Neural cell (in vitro differentiated cells): ENCODE data around the gene RERE. TPM values are rescaled to one million over a fixed set of nuclear protein-coding genes. Genes with fewer than 3 reads are reported as not detected.

Experiments used
- H2AFZ ChIP-seq: fragments of 200-600, 300-800 bp; sonication (generic), shearing (Covaris generic); 2 replicates; pipeline ENCODE4 v1.6.0; 2014; ENCODE audit warnings: low read depth, mild to moderate bottlenecking, antibody characterized with exemption, low read length, moderate library complexity
- H3F3A ChIP-seq: fragments of 200-600 bp; shearing (Covaris generic); 2 replicates; pipeline ENCODE4 v1.6.1; 2016; ENCODE audit warnings: mild to moderate bottlenecking, moderate library complexity, mixed read lengths, antibody characterized with exemption, low read length; ENCODE audit not compliant: insufficient read depth, poor library complexity, severe bottlenecking
- H3K27ac ChIP-seq: fragments of 200-600, 300-800 bp; sonication (generic), shearing (Covaris generic); 2 replicates; pipeline ENCODE4 v1.5.1; 2014; ENCODE audit warnings: mild to moderate bottlenecking, low read length, moderate library complexity
- H3K27me3 ChIP-seq: fragments of 300-800, 200-600 bp; sonication (generic), shearing (Covaris generic); 2 replicates; pipeline ENCODE4 v1.6.0; 2014; ENCODE audit warnings: mild to moderate bottlenecking, low read depth, low read length, moderate library complexity; ENCODE audit not compliant: insufficient read depth
- H3K36me3 ChIP-seq: fragments of 300-800, 200-600 bp; sonication (generic), shearing (Covaris generic); 2 replicates; pipeline ENCODE4 v1.5.1; 2014; ENCODE audit warnings: mild to moderate bottlenecking, antibody characterized with exemption, low read length, moderate library complexity; ENCODE audit not compliant: insufficient read depth
- H3K4me2 ChIP-seq: fragments of 300-800, 200-600 bp; sonication (generic), shearing (Covaris generic); 2 replicates; pipeline ENCODE4 v1.6.0; 2014; ENCODE audit warnings: mild to moderate bottlenecking, low read length
- H3K4me3 ChIP-seq: fragments of 300-800, 200-600 bp; sonication (generic), shearing (Covaris generic); 2 replicates; pipeline ENCODE4 v1.5.1; 2014; ENCODE audit warnings: mild to moderate bottlenecking, low read length, moderate library complexity
- H3K79me2 ChIP-seq: fragments of 200-600 bp; shearing (Covaris generic); replicated peaks from 2 replicates; pipeline ENCODE4 v1.6.0; 2014; ENCODE audit warnings: mild to moderate bottlenecking, low read length, moderate library complexity; ENCODE audit not compliant: insufficient read depth
- H3K9ac ChIP-seq: fragments of 300-800, 200-600 bp; sonication (generic), shearing (Covaris generic); 2 replicates; pipeline ENCODE4 v1.6.1; 2016; ENCODE audit warnings: mild to moderate bottlenecking, low read length, mixed read lengths
- H3K9me2 ChIP-seq: fragments of 200-600 bp; shearing (Covaris generic); 2 replicates; pipeline ENCODE4 v1.6.1; 2016; ENCODE audit warnings: mild to moderate bottlenecking, low read length, mixed read lengths; ENCODE audit not compliant: insufficient read depth
- H3K9me3 ChIP-seq: fragments of 200-600, 300-800 bp; sonication (generic), shearing (Covaris generic); 2 replicates; pipeline ENCODE4 v1.6.1; 2016; ENCODE audit warnings: mild to moderate bottlenecking, mixed run types, low read length, moderate library complexity, mixed read lengths
- H4K20me1 ChIP-seq: fragments of 200-600 bp; shearing (Covaris generic); 2 replicates; pipeline ENCODE4 v1.6.1; 2016; ENCODE audit warnings: mild to moderate bottlenecking, mixed run types; ENCODE audit not compliant: insufficient read depth
- CTCF ChIP-seq: fragments of 450-650 bp; IDR thresholded peaks from 2 replicates; pipeline ENCODE4 v1.5.1; 2014; ENCODE audit warnings: antibody characterized with exemption, mild to moderate bottlenecking, moderate library complexity; ENCODE audit not compliant: poor library complexity, severe bottlenecking
- EP300 ChIP-seq: fragments of 450-650 bp; conservative IDR thresholded peaks from 2 replicates; pipeline ENCODE4 v1.6.1; 2014; ENCODE audit warnings: antibody characterized with exemption, mild to moderate bottlenecking, moderate library complexity; ENCODE audit not compliant: poor library complexity, severe bottlenecking
- EZH2 ChIP-seq: fragments of 200-600, 300-800 bp; shearing (Covaris generic), sonication (generic); IDR thresholded peaks from 2 replicates; pipeline ENCODE4 v1.6.1; 2014; ENCODE audit warnings: antibody characterized with exemption, low read length, borderline replicate concordance, mild to moderate bottlenecking; ENCODE audit not compliant: insufficient read depth, poor library complexity, severe bottlenecking
- MXI1 ChIP-seq: fragments of 450-650 bp; conservative IDR thresholded peaks from 2 replicates; pipeline ENCODE4 v1.6.1; 2014; ENCODE audit warnings: antibody characterized with exemption, mild to moderate bottlenecking; ENCODE audit not compliant: poor library complexity, severe bottlenecking
- POLR2AphosphoS5 ChIP-seq: IDR thresholded peaks from 2 replicates; pipeline ENCODE4 v1.6.1; 2012
- RAD21 ChIP-seq: fragments of 450-650 bp; conservative IDR thresholded peaks from 2 replicates; pipeline ENCODE4 v1.6.1; 2014; ENCODE audit warnings: antibody characterized with exemption, mild to moderate bottlenecking, moderate library complexity
- SMC3 ChIP-seq: fragments of 450-650 bp; conservative IDR thresholded peaks from 2 replicates; pipeline ENCODE4 v1.6.1; 2014; ENCODE audit warnings: antibody characterized with exemption, mild to moderate bottlenecking, moderate library complexity; ENCODE audit not compliant: poor library complexity
- TAF1 ChIP-seq: IDR thresholded peaks from 2 replicates; pipeline ENCODE4 v1.6.1; 2012; ENCODE audit warnings: low read depth
- polyA plus RNA-seq: library from polyadenylated mRNA; depleted of rRNA; stranded (reverse); fragments of >200 nt; gene quantifications from 2 replicates; pipeline ENCODE4 v1.2.3, GENCODE V29; 2014
- TF ChIP-seq, protein P1 (sequence below): IDR thresholded peaks from 2 replicates; pipeline ENCODE4 v1.6.1; 2012; ENCODE audit warnings: borderline replicate concordance

Gene RERE
- polyA plus RNA-seq, 1 donor from 2014 or later, result 21.0 TPM

GRCh38 chr1:8512504-8512903, 304.9 kb downstream of the RERE start:
- Histone ChIP-seq H3F3A (no peaks in the 10 kb centered on the region), H3K4me2 (no peak overlapping the region), H3K27ac (no peak overlapping the region), H3K36me3 (no peaks in the 10 kb centered on the region), H3K4me3 (no peak overlapping the region), H4K20me1 (no peaks in the 10 kb centered on the region), H2AFZ (no peak overlapping the region), H3K27me3 (no peaks in the 10 kb centered on the region), H3K9ac (no peak overlapping the region), H3K9me3 (no peaks in the 10 kb centered on the region), H3K9me2 (no peaks in the 10 kb centered on the region), H3K79me2 (peaks cover 34% of the 10 kb centered on the region)
- TF ChIP-seq TAF1 (no peak), CTCF (no peak), RAD21 (no peak), SMC3 (no peak), POLR2AphosphoS5 (no peak)
- TF ChIP-seq, protein P1, sequence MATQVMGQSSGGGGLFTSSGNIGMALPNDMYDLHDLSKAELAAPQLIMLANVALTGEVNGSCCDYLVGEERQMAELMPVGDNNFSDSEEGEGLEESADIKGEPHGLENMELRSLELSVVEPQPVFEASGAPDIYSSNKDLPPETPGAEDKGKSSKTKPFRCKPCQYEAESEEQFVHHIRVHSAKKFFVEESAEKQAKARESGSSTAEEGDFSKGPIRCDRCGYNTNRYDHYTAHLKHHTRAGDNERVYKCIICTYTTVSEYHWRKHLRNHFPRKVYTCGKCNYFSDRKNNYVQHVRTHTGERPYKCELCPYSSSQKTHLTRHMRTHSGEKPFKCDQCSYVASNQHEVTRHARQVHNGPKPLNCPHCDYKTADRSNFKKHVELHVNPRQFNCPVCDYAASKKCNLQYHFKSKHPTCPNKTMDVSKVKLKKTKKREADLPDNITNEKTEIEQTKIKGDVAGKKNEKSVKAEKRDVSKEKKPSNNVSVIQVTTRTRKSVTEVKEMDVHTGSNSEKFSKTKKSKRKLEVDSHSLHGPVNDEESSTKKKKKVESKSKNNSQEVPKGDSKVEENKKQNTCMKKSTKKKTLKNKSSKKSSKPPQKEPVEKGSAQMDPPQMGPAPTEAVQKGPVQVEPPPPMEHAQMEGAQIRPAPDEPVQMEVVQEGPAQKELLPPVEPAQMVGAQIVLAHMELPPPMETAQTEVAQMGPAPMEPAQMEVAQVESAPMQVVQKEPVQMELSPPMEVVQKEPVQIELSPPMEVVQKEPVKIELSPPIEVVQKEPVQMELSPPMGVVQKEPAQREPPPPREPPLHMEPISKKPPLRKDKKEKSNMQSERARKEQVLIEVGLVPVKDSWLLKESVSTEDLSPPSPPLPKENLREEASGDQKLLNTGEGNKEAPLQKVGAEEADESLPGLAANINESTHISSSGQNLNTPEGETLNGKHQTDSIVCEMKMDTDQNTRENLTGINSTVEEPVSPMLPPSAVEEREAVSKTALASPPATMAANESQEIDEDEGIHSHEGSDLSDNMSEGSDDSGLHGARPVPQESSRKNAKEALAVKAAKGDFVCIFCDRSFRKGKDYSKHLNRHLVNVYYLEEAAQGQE, result no peak

DNA sequence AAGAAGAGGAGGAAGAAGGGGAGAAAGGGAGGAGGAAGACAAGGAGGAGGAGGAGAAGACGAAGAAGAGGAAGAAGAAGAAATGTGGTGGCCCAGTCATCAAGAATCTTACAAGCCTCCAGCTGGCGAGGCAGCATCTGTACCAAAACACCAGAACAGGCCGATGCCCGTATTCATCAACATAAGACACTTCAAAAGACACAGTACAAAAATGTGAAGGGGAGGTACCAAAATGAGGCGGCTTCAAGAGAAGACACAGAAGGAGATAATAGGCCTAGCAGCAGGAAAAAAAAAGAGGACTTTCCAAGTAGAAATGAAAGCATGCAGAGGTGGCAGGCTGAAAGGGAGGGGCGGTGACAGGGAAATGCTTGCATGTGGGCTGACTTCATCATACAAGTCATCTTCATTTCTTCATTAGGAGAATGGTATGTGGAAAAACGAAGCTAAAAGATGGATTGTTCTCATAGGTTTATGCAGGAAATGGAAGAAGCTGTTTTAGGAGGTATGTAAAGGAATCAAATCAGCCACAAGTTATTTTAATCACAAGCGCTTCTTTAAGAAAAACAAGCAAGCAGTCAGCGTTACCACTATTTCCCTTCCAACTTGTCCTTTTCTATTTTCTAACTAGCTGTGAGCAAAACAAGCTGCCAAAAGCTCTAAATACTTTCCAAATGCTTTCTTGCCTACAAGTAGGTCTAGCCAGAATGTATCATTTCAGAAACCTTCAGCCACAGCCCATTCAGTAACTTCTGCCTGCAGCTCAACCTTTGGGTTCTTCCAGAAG, 307.2 kb downstream of the RERE start:
- Histone ChIP-seq H3K4me3 (no peak overlapping the region), H4K20me1 (no peaks in the 10 kb centered on the region), H3K9me3 (no peaks in the 10 kb centered on the region), H3K4me2 (no peak overlapping the region), H3K9me2 (no peaks in the 10 kb centered on the region), H3K36me3 (no peaks in the 10 kb centered on the region), H3K27me3 (no peaks in the 10 kb centered on the region), H3F3A (no peaks in the 10 kb centered on the region), H2AFZ (no peak overlapping the region), H3K27ac (no peak overlapping the region), H3K79me2 (peaks cover 15% of the 10 kb centered on the region), H3K9ac (no peak overlapping the region)
- TF ChIP-seq POLR2AphosphoS5, result no peak
- TF ChIP-seq EP300, result no peak

DNA sequence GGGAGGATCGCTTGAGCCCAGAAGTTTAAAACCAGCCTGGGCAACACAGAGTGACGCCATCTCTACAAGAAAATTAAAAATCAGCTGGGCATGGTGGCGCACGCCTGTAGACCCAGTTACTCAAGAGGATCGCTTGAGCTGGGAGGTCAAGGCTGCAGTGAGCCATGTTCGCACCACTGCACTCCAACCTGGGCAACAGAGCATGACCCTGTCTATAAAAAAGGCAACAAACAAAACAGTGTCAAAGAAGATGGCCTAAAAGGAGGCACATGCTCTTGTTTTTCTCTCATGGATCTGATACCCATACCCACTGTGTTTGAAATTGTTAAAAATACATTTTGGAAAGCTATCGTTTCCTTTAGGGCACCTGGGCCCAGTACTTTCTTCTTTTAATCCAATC, 307.9 kb downstream of the RERE start:
- no peak overlapping the region for H3K4me2 ChIP-seq

More for the DNA sequence above, 307.9 kb downstream of the RERE start:
- H3K36me3 ChIP-seq, result no peaks in the 10 kb centered on the region
- no peaks in the 10 kb centered on the region for H3K9me2 ChIP-seq
- H3K4me3 ChIP-seq, result no peak overlapping the region
- peaks cover 9% of the 10 kb centered on the region for H3K79me2 ChIP-seq
- H3K27me3 ChIP-seq, result no peaks in the 10 kb centered on the region
- H4K20me1 ChIP-seq, result no peaks in the 10 kb centered on the region
- TF ChIP-seq TAF1, result no peak
- TF ChIP-seq MXI1, result no peak
- TF ChIP-seq POLR2AphosphoS5, result no peak
- no peak for TF ChIP-seq EP300
- TF ChIP-seq EZH2, result no peak
- no peaks in the 10 kb centered on the region for H3K9me3 ChIP-seq
- no peak overlapping the region for H2AFZ ChIP-seq
- H3K9ac ChIP-seq, result no peak overlapping the region
- H3F3A ChIP-seq, result no peaks in the 10 kb centered on the region
- H3K27ac ChIP-seq, result no peak overlapping the region
